ENCODE data around the gene TBC1D2B.
"Not testable (repeated sequence)": the region's sequence is repeated elsewhere in the genome, so short reads cannot be mapped to it uniquely, and the experiment has no call there.

TBC1D2B gene

DNA sequence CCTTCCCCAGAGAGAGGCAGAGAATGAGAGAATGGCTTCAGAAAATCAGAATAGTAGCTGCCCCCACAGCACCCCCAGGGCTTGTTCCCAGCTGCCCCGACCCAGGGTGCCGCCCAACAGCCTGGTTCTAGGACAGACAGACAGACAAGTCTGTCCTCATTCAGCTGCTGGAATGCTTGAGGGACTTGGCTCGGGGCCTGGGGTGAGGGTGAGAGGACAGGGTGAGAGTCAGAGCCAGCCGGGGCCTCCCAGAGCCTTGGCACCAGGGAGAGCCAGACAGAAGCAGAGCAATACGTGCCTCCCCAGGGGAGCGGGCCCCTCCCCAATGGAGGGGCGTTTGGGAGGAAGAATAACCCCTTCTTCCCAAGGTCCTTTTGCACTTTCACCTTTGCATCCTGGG lies 105.6 kb downstream of the TBC1D2B start:
- not testable (repeated sequence) for DNase-seq

DNA sequence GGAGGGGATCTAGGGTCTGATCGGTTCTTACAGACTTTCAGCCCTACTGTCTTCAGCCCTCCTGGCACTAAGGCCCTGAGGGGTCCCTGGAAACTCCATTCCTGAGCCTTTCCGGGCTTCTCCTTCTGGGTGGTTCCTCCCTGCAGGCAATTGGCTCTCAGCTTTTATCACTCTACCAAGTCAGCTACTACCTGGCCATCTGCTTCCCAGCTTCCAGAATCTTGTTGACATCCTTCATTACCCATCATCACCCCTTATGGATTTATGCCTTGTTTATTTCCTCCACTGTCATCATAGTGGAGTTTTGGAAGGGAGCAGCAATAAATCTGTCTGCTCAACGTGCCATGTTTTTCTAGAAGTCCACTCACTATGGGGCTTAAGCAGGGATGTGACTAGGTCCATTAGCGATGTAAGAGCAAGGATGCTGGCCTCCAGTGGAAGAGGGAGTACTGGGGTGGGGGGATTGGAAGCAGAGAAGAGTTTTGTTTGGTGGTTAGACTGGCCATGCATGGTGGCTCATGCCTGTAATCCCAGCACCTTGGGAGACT lies 106.6 kb downstream of the TBC1D2B start:
- DNase-seq = not testable (repeated sequence)

DNA sequence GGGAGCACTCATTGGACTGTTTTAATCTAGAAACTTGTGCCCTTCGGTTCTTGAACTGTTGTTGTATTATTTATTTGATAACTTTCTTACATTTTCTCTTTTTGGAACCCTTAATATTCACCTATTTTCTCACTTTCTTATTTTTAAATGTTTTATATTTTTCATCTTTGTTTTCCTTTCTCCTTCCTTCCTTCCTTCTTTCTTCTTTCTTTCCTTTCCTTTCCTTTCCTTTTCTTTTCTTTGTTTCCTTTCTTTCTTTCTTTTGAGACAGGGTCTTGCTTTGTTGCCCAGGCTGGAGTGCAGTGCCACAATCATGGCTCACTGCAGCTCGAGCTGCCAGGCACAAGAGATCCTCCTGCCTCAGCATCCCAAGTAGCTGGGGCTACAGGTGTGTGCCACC lies 108.5 kb downstream of the TBC1D2B start:
- no peak for DNase-seq

DNA sequence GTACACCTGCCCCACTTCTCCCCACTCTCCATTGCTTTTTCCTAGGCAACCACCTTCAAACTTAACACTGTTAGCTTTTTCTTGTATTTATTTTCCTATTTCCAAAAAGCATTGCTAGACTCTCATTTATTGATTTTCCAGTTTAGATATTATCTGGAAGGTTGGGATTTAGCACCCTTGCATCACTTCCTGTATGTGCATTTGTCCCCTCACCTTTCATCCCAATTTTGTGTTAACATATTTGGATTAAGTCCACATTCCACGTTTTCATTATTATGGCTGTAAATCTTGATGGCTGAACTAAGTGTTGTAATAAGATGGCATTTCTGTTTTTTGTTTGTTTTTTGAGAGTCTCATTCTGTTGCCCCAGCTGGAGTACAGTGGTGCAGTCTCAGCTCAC lies 109.7 kb downstream of the TBC1D2B start:
- DNase-seq = no peak

DNA sequence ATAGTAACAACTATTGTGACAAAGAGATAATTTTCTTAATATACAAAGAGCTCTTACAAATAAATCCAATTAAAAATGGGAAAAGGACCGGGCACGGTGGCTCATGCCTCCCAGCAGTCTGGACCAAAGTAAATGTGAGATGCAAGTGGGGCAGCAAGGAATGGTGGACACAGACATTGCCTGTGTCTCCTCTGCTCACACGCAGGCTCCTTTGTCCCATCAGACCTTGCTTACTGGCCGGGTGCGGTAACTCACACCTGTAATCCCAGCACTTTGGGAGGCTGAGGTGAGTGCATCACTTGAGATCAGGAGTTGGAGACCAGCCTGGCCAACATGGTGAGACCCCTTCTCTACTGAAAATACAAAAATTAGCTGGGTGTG lies 110.3 kb downstream of the TBC1D2B start:
- not testable (repeated sequence) for DNase-seq

DNA sequence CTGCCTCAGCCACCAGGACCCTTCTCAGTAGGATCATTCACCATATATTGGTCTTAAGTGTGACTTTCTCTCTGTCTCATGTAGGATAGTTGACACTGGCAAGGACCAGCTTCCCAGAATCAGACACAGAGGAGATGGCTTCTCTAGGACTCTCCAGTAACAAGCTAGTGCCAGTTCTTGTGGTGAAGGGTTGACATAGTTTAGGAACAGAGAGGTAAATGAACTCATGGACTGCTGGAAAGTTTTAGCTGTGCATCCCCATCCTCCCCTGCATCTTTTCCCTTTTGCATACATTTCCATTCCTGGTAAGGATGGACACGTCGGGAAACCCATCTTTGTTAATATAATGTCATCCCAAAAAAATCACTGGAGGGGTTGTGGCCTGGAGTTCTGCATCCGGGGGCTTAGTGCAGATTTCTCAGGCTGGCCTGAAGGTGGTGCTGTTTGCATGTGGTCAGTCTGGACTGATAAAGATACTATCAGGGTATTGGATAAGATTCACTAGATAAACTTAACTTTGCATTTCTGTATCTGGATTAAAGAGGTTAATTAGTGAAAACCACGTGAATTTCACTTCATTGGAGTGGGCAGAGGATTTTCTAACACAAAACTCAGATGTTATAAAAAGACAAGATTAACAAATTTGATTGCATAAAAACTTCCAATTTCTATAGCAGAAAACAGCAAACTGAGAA lies 110.8 kb downstream of the TBC1D2B start:
- no peak for DNase-seq

DNA sequence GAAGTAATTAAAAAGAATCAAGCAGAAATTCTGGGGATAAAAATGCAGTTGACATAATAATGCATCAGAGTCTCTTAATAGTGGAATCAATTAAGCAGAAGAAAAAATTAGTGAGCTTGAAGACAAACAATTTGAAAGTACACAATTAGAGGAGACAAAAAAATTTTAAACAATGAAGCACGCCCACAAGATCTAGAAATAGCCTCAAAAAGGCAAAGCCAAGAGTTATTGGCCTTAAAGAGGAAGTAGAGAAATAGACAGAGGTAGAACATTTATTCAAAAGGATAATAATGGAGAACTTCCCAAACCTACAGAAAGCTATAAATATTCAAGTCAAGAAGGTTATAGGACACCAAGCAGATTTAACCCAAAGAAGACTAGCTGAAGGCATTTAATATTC lies 113.3 kb downstream of the TBC1D2B start:
- DNase-seq = no peak

DNA sequence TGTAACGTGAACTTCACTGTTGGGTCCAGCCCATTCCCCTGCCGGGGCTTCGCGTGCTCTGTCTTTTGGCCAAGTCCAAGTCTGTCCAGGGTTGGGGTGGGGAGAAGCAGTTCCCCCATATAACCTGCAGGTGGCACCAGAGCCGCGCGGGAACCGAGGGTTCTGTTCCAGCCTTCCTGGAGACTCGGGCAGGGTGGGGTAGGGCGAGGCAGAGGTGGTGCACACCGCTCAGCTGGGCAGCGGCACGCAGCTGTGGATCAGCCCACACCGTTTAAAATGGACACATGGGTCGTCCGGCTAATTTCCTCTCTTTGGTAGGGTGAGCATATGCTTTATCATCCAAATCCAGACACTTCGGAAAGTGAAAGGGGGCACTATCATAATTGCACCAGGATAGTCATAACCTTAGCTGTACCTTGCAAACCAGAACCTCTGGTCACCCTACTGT lies 118.1 kb downstream of the TBC1D2B start:
- DNase-seq = peak; percentile 14

DNA sequence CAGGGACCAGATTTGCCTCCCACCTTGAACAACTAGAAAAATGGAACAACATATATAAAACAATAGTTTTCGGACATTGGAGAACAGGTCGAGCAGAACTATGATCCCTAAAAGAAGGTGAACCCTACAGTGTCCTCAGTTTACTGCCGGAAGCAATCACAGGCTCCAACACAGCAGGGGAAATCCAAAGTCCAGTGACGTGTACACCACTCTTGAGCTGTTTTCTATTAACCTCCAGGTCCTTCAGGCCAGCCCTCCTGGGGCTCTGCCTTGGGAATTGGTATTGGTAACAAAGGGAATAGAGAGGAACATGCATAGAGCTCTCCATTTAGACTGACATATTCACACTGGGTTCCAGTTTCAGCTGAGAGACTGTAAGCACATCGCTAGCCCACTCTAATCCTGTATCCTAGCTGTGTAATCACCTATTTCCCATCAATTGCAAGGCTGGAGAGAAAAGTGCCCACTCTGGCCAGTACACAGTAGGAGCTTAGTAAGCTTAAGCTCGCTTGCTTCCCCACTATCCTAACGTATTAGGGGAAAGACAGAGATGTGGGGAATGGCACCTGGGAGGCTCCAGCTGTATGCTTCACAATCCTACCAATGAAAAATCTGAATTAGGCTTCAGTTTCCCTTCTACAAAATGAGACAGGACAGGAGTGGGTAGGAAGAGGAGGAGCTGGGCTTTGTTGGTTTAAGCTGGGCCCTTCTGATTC lies 118.6 kb downstream of the TBC1D2B start:
- DNase-seq = not testable (repeated sequence)

DNA sequence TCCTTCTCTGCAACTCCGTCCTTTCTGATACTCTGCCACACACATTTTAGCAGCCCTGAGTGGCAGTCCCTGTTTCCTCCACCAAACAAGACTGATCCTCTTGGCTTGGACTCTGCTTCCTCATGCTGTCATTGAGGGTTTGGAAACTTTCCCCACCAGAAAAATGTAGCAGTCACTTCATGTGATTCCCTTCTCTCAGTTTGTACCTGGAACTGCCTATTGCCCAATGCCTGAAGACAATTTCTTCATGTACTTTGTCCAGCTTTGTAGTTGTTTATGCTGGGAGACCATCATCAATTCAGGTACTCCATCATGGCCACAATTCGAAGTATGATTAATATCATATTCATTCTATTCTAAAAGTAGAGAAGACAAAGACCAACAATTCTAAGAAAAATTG lies 119.5 kb downstream of the TBC1D2B start:
- not testable (repeated sequence) for DNase-seq

DNA sequence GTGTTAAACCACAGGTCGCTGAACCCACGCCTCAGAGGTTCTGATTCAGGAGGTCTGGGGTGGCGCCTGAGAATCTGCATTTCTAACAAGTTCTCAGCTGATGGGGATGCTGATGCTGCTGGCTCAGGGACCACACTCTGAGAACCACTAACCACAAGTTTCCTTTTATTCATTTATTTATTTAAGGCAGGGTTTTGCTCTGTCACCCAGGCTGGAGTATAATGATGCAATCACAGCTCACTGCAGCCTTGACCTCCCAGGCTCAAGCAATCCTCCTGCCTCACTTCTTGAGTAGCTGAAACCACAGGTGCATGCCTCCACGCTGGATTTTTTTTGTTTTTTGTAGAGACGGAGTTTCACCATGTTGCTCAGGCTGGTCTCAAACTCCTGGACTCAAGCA lies 123.6 kb downstream of the TBC1D2B start:
- DNase-seq = not testable (repeated sequence)

DNA sequence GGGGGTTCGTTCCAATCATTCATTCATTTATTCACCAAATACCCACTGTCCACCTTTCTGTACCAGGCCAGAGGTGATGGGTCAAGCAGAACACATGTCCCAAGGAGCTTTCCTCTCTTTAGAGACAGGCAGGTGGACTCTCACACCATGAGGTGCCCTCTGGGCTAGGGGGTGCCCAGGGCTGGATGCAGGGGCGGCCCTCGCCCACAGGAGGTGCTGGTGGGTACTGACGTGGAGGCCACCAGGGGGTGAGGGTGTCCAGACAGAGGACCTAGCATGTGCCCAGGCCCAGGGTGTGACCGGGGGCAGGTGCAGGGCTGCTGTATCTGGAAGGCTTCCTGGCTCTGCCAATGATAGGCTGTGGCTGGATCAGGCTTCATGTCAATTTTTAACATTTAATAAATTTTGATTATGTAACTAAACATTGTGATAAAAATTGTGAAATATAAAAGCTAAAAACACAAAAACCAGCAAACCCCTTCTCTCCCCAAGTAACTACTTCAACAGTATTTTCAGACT lies 124.5 kb downstream of the TBC1D2B start:
- DNase-seq = not testable (repeated sequence)

DNA sequence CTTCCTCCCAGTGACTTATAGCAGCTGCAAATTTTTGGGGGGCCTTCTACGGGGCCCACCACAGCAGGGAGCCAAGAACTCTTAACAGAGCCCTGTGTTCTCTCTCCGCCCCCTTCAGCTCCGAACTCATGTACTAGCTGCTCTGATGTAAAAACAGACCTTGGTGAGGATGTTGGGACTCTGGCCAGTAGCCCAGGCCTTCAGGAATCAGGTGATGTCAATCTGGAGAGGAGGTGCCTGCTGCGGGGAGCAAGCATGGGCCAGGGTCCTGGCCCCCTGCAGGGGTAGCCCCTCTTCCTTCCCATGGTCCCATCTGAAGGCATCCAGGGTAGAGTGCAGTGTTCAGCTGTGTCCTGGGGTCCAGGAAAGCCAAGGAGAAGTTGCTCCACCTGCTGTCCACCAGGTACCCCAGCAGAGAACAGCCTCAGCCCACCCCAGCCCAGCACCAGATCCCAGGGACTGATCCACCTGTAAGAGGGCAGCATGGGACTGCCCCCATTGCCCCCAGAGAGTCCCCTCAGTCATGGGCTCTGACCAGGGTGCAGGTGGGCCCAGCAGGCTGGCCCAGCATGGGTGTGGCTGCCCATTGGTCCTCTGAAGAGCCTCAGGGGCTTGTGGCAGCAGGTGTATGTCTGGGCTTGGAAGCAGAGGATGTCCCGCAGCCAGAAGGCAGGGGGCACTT lies 126.3 kb downstream of the TBC1D2B start:
- not testable (repeated sequence) for DNase-seq

DNA sequence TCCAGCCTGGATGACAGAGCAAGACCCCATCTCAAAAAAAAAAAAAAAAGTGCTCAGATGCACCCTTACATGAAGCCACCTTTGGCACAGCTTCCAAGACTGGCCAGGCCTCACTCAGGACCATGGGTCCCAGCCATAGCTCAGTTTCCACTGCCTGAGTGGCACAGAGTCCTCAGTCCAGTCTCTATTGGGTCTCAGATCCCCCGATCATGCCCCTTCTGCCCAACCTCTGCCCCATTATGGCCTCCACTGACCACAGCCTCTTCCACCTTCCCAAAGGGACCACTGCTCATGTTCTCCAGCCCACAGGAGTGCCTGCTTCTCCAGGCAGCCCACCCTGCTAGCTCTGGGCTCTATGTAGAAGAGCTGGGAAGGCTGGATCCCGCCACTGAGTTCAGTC lies 127.0 kb downstream of the TBC1D2B start:
- not testable (repeated sequence) for DNase-seq

DNA sequence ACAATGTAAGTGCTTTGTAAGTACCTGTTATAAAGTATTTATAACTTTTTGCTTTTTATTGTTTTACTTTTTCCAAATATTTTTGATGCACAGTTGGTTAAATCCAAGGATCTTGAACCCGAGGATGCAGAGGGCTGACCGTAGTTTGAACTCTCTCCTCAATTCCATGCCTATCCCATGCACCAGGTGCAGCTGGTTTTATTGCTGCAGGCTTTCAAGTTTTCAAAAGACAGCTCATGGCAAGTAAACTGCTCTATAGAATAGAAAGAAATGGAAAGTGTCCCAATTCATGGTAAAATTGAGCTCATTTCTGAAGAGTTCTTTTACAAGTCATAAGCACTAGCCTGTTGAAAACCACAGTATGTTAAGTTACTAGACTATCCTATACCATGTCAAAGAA lies 131.9 kb downstream of the TBC1D2B start:
- no peak for DNase-seq
